ENCODE results near the gene TSEN15.
"Not testable (repeated sequence)": the region's sequence is repeated elsewhere in the genome, so short reads cannot be mapped to it uniquely, and the experiment has no call there.

The TSEN15 gene

GRCh38 chr1:184053881-184054280, 2.4 kb downstream of the TSEN15 start:
- no peak for DNase-seq (ENCODE audit: low read depth in 2 of 2)

- no peak for DNase-seq (ENCODE audit: low read depth in 2 of 2)
Observed at GRCh38 chr1:184056921-184057555, 5.5 kb downstream of the TSEN15 start.

GRCh38 chr1:184059887-184060286, 8.4 kb downstream of the TSEN15 start:
- no peak for DNase-seq (ENCODE audit: low read depth in 2 of 2)

GRCh38 chr1:184060316-184060715, 8.8 kb downstream of the TSEN15 start:
- DNase-seq (ENCODE audit: low read depth in 2 of 2): no peak

DNA sequence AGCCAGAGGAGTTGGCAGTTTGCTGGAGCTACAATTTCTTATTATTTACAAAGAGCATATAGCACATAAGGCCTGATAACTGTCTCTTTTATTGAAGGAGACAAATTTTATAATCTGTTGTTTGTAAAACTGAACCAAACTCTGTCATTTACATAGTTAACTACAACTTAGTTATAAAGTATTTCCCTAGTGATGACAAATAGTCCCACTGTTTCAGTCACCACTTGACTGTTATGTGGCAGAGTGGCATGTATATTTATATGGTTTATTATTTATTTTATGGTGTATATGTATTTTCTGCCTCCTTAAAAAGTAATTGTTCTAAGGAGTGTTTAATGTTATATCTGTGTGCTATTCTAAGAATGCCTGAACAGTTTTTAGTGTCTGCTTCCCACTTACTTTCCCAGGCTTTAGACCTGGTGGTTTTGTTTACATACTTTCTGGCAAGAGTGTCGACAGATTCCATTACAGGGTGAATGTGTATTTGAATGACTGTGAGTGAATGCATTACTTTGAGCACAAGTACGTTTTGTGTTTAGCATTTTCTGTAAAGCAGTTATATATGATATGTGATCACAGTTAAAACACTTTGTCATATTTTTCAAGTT, 10.0 kb downstream of the TSEN15 start:
- DNase-seq (ENCODE audit: low read depth in 2 of 2): no peak

- DNase-seq (ENCODE audit: low read depth in 2 of 2): no peak
Observed at GRCh38 chr1:184062640-184063286, 11.2 kb downstream of the TSEN15 start.

DNA sequence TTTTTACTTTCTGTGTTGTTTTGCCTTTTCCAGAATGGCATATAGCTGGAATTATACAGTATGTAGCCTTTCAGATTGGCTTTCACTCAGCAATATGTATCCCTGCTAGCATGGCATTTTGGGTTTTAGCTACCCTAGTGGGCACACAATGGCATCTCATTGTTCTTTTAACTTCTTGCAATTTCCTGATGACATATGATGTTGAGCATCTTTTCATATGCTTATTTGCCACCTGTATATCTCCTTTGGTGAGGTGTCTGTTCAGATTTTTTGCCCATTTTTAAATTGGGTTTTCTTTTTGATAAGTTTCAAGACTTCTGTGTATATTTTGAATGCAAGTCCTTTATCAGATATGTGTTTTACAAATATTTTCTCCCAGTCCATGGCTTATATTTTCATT, 14.0 kb downstream of the TSEN15 start:
- no peak for DNase-seq (ENCODE audit: low read depth in 2 of 2)

DNA sequence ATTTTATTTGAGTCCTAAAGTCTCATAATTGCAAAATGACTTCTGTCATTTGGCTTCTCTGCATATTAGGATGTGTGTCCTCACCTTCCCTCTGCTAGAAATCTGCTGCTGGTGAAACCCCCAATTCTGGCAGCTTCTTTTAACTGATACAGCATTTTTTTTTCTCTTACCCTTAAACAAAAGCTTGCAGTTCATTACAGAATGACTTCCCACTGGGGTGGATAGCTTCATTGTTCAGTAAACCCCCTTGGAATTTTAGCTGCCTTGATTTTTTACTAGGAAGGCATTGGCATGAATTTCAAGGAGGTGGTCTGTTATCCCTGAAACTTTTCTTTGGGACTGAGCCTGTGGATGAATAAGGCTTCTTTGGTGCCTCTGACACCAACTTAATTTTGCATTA, 16.8 kb downstream of the TSEN15 start:
- DNase-seq (ENCODE audit: low read depth in 2 of 2): no peak

DNA sequence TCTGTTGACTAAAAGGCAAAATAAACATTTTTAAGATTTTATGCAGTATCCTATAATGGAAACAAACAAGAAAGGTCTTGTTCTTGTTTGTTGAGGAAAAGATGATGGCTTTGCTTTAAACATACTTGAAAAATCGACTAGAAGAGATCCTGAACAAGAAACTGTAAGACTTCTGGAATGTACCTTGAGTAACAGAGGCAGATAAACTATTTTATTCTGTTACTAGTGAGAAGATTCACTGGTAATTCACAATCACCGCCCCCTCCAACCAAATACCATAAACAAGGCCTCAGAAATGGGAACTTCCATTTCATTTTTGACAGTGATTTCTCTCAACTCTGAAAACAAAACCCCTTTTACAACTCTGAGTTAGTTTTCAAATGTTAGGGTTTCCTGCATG, 18.1 kb downstream of the TSEN15 start:
- no peak for DNase-seq (ENCODE audit: low read depth in 2 of 2)

GRCh38 chr1:184072376-184072775, 20.8 kb downstream of the TSEN15 start:
- no peak for DNase-seq (ENCODE audit: low read depth in 2 of 2)

GRCh38 chr1:184074383-184074782, 22.9 kb downstream of the TSEN15 start:
- DNase-seq (ENCODE audit: low read depth in 2 of 2): no peak

- no peak for DNase-seq (ENCODE audit: low read depth in 2 of 2)
Observed at GRCh38 chr1:184075055-184076029, 23.8 kb downstream of the TSEN15 start.

DNA sequence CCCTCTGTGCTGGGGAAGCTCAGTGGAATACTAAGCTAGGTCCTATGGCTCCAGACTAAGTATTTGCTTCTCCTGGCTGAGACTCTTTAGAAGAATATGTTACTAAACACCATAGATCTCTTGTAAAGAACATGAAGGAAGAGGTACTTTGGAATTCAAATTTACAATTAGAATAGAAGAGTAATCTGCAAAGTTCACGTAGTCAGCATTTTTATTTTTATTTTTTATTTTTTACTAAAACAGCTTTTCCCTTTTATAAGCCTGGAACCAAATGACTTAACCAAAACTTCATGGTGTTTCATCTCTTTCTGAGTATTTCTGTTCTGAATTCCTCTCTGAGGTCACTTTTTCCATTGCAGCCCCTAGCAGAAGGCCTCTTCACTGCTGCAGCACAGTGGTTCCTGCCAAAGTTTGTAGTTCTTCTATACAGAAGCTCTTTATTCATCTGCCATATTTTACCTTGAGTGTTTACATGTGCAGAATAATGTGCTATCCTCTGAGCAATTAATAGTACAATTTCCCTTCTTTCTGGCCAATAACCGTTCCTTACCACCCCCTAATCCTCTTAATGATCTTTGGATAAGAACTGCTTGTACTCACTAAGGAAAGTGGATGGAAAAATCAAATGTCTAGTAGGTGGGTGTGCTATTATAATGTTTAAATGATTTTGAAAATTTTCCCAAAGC, 27.2 kb downstream of the TSEN15 start:
- DNase-seq (ENCODE audit: low read depth in 2 of 2): no peak

GRCh38 chr1:184080309-184080708, 28.8 kb downstream of the TSEN15 start:
- no peak for DNase-seq (ENCODE audit: low read depth in 2 of 2)

DNA sequence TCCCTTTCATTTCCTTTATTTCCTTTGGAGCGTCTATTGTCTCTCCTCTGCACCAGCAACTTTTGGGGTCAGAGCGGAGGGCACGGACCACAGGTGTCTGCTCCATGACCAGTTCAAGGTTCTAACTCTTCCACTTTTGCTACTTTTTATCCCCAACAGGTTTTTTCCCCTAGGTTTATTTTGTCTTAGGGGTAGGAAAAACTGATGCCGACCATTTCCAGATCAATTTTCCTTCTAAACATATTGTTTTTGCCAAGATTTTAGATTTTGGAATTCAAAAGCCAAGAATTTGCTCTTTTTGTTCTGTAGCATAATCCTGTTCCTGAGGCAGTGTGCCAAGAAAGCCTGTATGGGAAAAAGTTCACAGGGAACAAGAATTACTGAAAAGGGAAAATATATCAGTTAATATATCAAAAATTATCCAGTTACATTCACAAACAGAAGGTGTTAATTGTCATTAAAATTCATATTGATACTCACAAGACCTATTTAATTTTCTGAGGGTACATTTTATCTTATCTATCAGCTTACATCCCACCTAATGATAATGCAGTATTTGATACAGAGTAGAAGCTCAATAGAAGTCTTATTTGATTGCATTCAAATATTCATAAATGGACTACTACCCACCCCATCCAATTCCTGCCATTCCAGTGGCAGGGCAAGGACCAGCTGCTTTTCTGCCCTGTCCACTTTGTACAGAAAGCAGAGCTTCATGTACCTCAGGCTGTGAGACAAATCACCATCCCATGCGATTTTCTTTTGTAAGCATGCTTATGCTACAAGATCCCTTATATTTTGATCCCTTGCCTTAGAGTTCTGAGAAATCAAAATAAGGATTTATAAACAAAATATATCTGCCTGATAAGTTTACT, 31.2 kb downstream of the TSEN15 start:
- no peak for DNase-seq (ENCODE audit: low read depth in 2 of 2)

GRCh38 chr1:184085667-184086066, 34.1 kb downstream of the TSEN15 start:
- no peak for DNase-seq (ENCODE audit: low read depth in 2 of 2)

- no peak for DNase-seq (ENCODE audit: low read depth in 2 of 2)
Observed at GRCh38 chr1:184088037-184088436, 36.5 kb downstream of the TSEN15 start.

- no peak for DNase-seq (ENCODE audit: low read depth in 2 of 2)
Observed at GRCh38 chr1:184093071-184093470, 41.5 kb downstream of the TSEN15 start.

- DNase-seq (ENCODE audit: low read depth in 2 of 2): no peak
Observed at GRCh38 chr1:184096005-184096404, 44.5 kb downstream of the TSEN15 start.

GRCh38 chr1:184096580-184096979, 45.0 kb downstream of the TSEN15 start:
- not testable (repeated sequence) for DNase-seq (ENCODE audit: low read depth in 2 of 2)

DNA sequence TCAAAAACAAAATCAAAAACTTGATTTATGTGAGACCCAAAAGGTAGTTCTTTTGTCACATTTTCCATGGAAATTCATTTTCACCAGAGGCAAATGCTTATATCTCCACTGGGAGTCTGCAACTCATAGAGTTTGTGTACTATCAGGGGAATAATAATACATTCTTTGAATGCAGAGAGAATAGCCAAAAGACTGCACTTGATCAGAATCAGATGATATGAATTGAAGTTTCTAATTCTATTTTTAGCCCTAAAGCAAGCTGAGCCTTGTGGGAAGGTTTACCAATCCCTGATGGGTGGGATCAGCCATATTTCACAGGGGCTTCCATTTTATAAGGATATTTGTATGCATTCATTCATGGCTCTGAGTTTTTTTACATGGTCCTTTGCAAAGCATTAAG, 49.6 kb downstream of the TSEN15 start:
- DNase-seq (ENCODE audit: low read depth in 2 of 2): no peak

All from activated CD8-positive, alpha-beta memory T cell treated with anti-CD3 and anti-CD28 coated beads for 4 hours (primary cell).